HepG2 (cell line): ENCODE data around the gene GAS2. TPM values are rescaled to one million over a fixed set of nuclear protein-coding genes. Genes with fewer than 3 reads are reported as not detected.

Source experiments
- EP300 ChIP-seq, 3 experiments: sonication (generic) in 1 of 3; formaldehyde crosslinking in 1 of 3; IDR thresholded peaks; 2 replicates each; pipeline versions ENCODE4 v1.5.1 to v1.6.1; 2011 to 2020; ENCODE audit warnings: low read depth in 2 of 3, low read length in 2 of 3, borderline replicate concordance in 1 of 3, improper control_type of control experiment in 1 of 3, mild to moderate bottlenecking in 1 of 3, missing genetic modification reagents in 1 of 3, moderate library complexity in 1 of 3
- HBP1 ChIP-seq: IDR thresholded peaks from 2 replicates; pipeline ENCODE4 v1.6.1; 2016; ENCODE audit warnings: low read depth, control low read depth
- HMGXB4 ChIP-seq, 2 experiments: sonication (generic) in 1 of 2; formaldehyde crosslinking in 1 of 2; IDR thresholded peaks; 2 replicates each; pipeline versions ENCODE4 v1.4.0 to v1.6.1; 2018 to 2020; ENCODE audit warnings: missing genetic modification reagents in 2 of 2, borderline replicate concordance in 1 of 2, low read depth in 1 of 2, mild to moderate bottlenecking in 1 of 2, missing biosample characterization in 1 of 2
- JUND ChIP-seq: sonication (generic); formaldehyde crosslinking; IDR thresholded peaks from 2 replicates; pipeline ENCODE4 v1.8.0; 2022; ENCODE audit warnings: mild to moderate bottlenecking, missing genetic modification reagents
- KDM5B ChIP-seq: sonication (generic); formaldehyde crosslinking; IDR thresholded peaks from 2 replicates; pipeline ENCODE4 v1.4.0; 2020; ENCODE audit warnings: missing genetic modification reagents, mild to moderate bottlenecking, borderline replicate concordance
- NCOA5 ChIP-seq: sonication (generic); formaldehyde crosslinking; IDR thresholded peaks from 2 replicates; pipeline ENCODE4 v1.4.0; 2020; ENCODE audit warnings: missing genetic modification reagents
- USF2 ChIP-seq, 2 experiments: sonication (generic) in 1 of 2; formaldehyde crosslinking in 1 of 2; IDR thresholded peaks; 2 replicates each; pipeline versions ENCODE4 v1.5.1 to v1.6.1; 2011 to 2020; ENCODE audit warnings: borderline replicate concordance in 1 of 2, low read depth in 1 of 2, low read length in 1 of 2, mild to moderate bottlenecking in 1 of 2, missing genetic modification reagents in 1 of 2, moderate library complexity in 1 of 2
- YY1 ChIP-seq: IDR thresholded peaks from 2 replicates; pipeline ENCODE4 v1.6.1; 2011; ENCODE audit warnings: low read length, low read depth, moderate library complexity, mild to moderate bottlenecking; ENCODE audit not compliant: insufficient read depth, insufficient replicate concordance
- ZNF577 ChIP-seq: sonication (generic); formaldehyde crosslinking; IDR thresholded peaks from 2 replicates; pipeline ENCODE4 v1.4.0; 2020; ENCODE audit warnings: mild to moderate bottlenecking, low read depth, missing genetic modification reagents, borderline replicate concordance
- ZNF747 ChIP-seq: sonication (generic); formaldehyde crosslinking; IDR thresholded peaks from 2 replicates; pipeline ENCODE4 v1.8.1; 2023; ENCODE audit warnings: missing genetic modification reagents, mild to moderate bottlenecking, borderline replicate concordance
- polyA plus RNA-seq, 8 experiments: library from polyadenylated mRNA; depleted of rRNA in 3 of 8; stranded (reverse) in 7 of 8; unstranded in 1 of 8; fragments of >200 nt; fragmentation: Illumina TruSeq in 4 of 8; extraction: Trizol in 4 of 8; gene quantifications; 2 replicates each; pipeline versions ENCODE4 v1.2.1 to v1.2.3, GENCODE V29; 2011 to 2016; ENCODE audit warnings: low read depth in 4 of 8, missing spikeins in 1 of 8, mixed read lengths in 1 of 8; ENCODE audit not compliant: insufficient read depth in 1 of 8
- total RNA-seq, 5 experiments: library from RNA; depleted of rRNA; stranded (reverse); fragments of >200 nt; fragmentation: Illumina TruSeq; extraction: Trizol; gene quantifications; 2 replicates each; pipeline ENCODE4 v1.2.3, GENCODE V29; 2016; ENCODE audit warnings: low read depth in 1 of 5
- TF ChIP-seq, protein P1 (sequence below): sonication (generic); formaldehyde crosslinking; IDR thresholded peaks from 2 replicates; pipeline ENCODE4 v1.5.0; 2020; ENCODE audit warnings: mild to moderate bottlenecking, missing genetic modification reagents, moderate library complexity
- TF ChIP-seq, protein P2 (sequence below): IDR thresholded peaks from 2 replicates; pipeline ENCODE4 v1.6.1; 2016; ENCODE audit warnings: missing compliant biosample characterization, missing genetic modification reagents, borderline replicate concordance

GAS2 gene
- total and polyA plus RNA-seq, 2 of the 13 experiments (the other 11 are each of a cell fraction or from before 2014, with no cell fraction given), result 26.0 to 85.1 TPM

DNA sequence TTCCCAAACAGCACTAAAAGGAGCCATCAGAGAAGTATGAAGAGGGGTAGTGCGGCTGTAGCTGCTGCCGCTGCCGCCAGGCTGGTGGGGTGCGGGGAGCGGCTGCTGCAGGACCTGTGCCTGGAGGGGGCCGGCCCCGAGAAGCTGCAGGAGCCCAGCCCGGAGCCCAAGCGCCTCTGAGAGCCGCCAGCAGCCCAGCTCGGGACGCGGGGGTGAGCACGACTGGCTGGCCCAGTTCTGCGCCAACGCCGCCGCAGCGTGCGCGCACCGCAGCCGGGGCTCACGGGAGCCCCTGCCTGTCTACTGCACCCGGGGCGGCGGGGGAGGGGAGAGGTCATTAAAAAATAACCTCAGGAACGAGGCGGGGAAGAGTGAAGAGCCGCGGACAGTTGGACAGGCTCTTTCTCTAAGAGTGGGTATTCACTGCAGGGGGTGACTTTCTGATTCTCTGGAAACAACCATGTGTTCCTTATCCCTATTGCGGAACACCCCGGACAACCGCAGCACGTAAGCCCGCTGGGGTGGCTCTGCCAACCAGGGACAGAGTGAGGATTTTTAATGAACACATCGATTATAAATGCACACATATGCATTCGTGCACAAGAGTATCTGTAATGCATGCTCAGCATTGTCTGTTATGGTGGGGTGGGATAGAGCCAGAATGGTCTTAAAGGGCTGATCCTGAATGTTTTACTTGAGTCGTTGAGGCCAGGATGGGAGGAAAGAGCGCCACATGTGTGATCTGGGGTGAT lies 453 bp downstream of the GAS2 start (continued):
- TF ChIP-seq HMGXB4 (CRISPR knock-in tag; IDR thresholded peaks at IDR 0.05; ENCODE audit: borderline replicate concordance in 1 of 2, low read depth in 1 of 2), result peak; percentile 23 to 82; a peak in 2 of 4 replicates
- no peak for TF ChIP-seq USF2 (IDR thresholded peaks at IDR 0.05; ENCODE audit: low read depth, low read length)
- TF ChIP-seq USF2 (CRISPR knock-in tag; IDR thresholded peaks at IDR 0.05; ENCODE audit: borderline replicate concordance), result no peak
- TF ChIP-seq ZNF577 (CRISPR knock-in tag), result no peak
- no peak for TF ChIP-seq NCOA5 (CRISPR knock-in tag)
- TF ChIP-seq, protein P1, sequence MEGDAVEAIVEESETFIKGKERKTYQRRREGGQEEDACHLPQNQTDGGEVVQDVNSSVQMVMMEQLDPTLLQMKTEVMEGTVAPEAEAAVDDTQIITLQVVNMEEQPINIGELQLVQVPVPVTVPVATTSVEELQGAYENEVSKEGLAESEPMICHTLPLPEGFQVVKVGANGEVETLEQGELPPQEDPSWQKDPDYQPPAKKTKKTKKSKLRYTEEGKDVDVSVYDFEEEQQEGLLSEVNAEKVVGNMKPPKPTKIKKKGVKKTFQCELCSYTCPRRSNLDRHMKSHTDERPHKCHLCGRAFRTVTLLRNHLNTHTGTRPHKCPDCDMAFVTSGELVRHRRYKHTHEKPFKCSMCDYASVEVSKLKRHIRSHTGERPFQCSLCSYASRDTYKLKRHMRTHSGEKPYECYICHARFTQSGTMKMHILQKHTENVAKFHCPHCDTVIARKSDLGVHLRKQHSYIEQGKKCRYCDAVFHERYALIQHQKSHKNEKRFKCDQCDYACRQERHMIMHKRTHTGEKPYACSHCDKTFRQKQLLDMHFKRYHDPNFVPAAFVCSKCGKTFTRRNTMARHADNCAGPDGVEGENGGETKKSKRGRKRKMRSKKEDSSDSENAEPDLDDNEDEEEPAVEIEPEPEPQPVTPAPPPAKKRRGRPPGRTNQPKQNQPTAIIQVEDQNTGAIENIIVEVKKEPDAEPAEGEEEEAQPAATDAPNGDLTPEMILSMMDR (CRISPR knock-in tag), result 0 out of 2 replicates have a peak, but pooled peaks have one; percentile 8
- no peak for TF ChIP-seq HBP1
- TF ChIP-seq EP300 (IDR thresholded peaks at IDR 0.05; ENCODE audit: low read depth in 2 of 2, low read length in 2 of 2), result no peak; a peak in 1 of 4 replicates
- 0 out of 2 replicates have a peak, but pooled peaks have one; percentile 16 for TF ChIP-seq EP300 (CRISPR knock-in tag; IDR thresholded peaks at IDR 0.05; ENCODE audit: borderline replicate concordance)
- TF ChIP-seq ZNF747, result no peak
- TF ChIP-seq JUND (CRISPR knock-in tag), result no peak
- TF ChIP-seq, protein P2, sequence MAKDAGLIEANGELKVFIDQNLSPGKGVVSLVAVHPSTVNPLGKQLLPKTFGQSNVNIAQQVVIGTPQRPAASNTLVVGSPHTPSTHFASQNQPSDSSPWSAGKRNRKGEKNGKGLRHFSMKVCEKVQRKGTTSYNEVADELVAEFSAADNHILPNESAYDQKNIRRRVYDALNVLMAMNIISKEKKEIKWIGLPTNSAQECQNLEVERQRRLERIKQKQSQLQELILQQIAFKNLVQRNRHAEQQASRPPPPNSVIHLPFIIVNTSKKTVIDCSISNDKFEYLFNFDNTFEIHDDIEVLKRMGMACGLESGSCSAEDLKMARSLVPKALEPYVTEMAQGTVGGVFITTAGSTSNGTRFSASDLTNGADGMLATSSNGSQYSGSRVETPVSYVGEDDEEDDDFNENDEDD (CRISPR knock-in tag), result 0 out of 2 replicates have a peak, but pooled peaks have one; percentile 20
- no peak for TF ChIP-seq YY1
- peak; percentile 64; the same call in 1 of the 2 replicates for TF ChIP-seq KDM5B (CRISPR knock-in tag)
